GM21529 (cell line): Measurements from ENCODE around the gene NDST1.
"Not testable (repeated sequence)": the region's sequence is repeated elsewhere in the genome, so short reads cannot be mapped to it uniquely, and the experiment has no call there.

Experiments used
- ATAC-seq: cut with Tn5 transposase; IDR thresholded peaks from one replicate; pipeline ENCODE4 v1.9.1; 2021; ENCODE audit not compliant: unreplicated experiment

Gene NDST1

GRCh38 chr5:150507474-150508276, at the start of gene NDST1:
Gene NDST1, plus strand, starts transcription at chr5:150508131. Its CDS starts 13,124 bp downstream, at chr5:150521255.
- ATAC-seq = no peak

- peak; percentile 72 for ATAC-seq
These were observed 49.0 kb upstream of the NDST1 start for GRCh38 chr5:150458802-150459557.

DNA sequence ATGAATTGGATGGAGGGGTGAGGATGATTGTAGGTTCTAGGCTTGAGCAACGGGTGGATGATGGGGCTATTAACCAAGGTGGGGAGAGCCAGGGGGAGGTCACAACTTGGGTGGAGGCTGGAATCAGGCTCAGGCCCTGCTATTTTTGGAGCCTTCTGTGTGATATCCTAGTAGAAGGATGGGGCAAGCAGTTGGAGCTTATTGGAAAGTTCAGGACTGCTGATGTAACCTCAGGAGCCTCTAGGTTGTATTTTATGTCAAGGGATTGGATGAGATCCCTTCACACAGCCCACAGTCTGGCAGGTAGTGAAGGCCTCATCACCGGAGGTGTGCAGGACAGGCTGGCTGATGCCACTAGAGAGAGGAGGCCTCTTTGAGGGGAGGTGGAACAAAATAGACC, 47.1 kb upstream of the NDST1 start:
- no peak for ATAC-seq

- peak; percentile 84 for ATAC-seq
These were observed 46.7 kb upstream of the NDST1 start for GRCh38 chr5:150461231-150461630.

- no peak for ATAC-seq
These were observed 43.3 kb upstream of the NDST1 start for GRCh38 chr5:150464554-150465012.

GRCh38 chr5:150465927-150466326, 42.0 kb upstream of the NDST1 start:
- no peak for ATAC-seq

GRCh38 chr5:150468206-150468605, 39.7 kb upstream of the NDST1 start:
- ATAC-seq = no peak

- no peak for ATAC-seq
These were observed 38.0 kb upstream of the NDST1 start for GRCh38 chr5:150469718-150470469.

DNA sequence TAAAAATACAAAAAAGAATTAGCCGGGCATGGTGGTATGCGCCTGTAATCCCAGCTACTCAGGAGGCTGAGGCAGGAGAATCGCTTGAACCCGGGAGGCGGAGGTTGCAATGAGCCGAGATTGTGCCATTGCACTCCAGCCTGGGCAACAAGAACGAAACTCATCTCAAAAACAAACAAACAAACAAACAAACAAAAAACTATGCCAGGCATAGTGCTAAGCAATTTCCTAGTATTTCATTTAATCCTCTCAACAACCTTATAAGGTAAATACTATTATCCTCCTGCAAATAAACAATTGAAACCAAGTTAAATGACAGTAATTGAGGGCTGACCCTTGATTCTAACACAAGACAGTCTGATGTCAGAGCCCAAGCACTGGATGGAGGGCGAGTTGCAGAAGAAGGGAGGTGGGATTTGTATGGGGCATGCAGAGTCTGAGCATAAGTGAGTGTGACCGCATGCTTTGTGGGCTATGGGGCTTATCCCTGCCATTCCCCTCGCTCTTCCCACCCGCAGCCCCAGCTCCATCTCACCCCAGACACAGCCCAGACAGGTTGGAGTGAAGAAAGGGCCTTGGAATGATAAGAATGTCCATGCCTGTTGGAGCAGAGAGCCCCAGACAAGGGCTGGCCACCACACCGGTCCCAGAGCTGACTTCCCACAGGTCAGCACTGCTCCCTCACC, 34.1 kb upstream of the NDST1 start:
- no peak for ATAC-seq

- ATAC-seq = not testable (repeated sequence)
These were observed 31.4 kb upstream of the NDST1 start for GRCh38 chr5:150476568-150476967.

DNA sequence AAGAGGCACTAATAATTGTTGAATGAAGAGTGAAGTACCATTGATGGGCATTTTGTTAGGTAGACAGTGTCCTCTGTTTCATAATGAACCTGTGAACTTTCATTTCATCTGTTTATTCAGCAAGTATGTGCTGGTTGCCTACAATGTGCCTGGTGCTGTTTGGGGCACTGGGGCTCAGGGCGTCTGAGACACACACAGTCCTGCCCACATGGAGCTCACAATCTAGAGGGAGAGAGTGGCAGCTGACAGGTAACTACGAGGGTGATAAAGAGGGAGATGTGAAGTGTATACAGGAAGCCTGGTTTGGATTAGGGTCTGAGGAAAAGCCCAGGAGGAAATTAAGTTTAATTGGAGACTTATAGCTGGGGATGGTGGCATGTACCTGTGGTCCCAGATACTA, 28.5 kb upstream of the NDST1 start:
- ATAC-seq = no peak

DNA sequence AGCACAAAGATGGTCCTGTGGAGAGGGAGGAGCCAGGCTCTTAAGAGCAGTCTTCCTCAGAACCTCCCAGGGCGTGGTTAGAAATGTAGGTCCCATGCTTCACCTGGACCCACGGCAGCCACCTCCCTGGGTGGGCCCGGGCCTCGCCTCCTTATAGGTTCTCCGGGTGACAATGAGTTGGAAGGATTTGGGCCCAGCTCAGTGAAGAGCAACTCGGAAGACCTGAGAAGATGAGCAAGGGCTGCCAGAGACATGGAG, 26.3 kb upstream of the NDST1 start:
- ATAC-seq = no peak

DNA sequence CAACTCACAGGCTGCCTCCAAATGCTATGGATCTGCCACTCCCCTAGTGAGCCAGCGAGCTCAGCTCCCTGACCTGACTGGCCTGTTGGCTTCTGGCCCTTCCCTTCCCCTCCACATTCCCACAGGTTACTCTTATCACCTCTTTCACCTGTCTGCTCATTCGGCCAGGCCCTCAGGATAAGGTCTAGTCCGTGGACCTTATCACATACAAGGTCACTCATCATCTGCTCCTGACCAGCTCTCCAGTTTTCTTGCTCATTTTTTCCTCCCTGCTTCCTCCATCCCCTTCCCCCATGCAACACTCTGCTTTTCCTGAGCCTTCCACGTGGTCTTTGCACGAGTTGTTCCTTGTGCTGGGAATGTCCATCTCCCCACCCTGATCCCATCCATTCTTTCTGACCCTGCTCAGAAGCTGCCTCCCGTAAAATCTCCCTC, 25.9 kb upstream of the NDST1 start:
- no peak for ATAC-seq

- no peak for ATAC-seq
These were observed 22.8 kb upstream of the NDST1 start for GRCh38 chr5:150484964-150485692.

DNA sequence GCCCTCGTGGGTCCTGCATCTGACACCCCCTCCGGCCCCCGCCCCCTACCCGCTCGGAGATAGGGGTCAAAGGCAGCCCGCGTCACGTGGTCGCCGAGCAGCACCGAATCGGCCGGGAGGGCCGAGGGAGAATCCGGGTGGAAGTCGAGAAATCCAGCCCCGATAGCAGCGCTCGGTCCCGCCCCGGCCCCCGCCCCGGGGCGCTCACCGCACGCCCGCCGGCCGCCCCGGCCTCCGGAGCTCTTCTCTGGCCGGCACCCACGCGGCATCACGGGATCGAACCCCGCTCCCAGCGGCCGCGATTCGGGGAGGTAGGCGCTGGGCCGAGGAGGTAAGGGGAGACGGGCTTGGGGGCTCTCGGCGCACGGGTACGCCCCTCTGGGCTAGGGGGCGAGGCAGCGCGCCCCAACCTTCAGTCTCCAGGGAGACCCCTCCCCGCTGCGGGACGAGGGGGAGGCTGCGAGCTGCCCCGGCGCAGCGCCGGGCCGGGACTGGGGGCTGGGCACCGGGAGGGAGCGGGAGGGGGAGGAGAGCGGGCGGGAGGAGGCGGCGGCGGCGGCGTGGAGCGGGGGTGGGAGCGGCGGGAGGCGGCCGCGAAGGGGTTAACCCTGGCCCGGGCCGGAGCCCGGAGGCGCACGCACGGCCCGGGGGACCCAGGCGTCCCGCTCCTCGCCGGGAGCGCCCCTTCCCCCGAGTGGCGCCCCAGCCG, 22.1 kb upstream of the NDST1 start:
- peak; percentile 18 for ATAC-seq

- ATAC-seq = peak; percentile 28
These were observed 21.3 kb upstream of the NDST1 start for GRCh38 chr5:150486402-150487198.

DNA sequence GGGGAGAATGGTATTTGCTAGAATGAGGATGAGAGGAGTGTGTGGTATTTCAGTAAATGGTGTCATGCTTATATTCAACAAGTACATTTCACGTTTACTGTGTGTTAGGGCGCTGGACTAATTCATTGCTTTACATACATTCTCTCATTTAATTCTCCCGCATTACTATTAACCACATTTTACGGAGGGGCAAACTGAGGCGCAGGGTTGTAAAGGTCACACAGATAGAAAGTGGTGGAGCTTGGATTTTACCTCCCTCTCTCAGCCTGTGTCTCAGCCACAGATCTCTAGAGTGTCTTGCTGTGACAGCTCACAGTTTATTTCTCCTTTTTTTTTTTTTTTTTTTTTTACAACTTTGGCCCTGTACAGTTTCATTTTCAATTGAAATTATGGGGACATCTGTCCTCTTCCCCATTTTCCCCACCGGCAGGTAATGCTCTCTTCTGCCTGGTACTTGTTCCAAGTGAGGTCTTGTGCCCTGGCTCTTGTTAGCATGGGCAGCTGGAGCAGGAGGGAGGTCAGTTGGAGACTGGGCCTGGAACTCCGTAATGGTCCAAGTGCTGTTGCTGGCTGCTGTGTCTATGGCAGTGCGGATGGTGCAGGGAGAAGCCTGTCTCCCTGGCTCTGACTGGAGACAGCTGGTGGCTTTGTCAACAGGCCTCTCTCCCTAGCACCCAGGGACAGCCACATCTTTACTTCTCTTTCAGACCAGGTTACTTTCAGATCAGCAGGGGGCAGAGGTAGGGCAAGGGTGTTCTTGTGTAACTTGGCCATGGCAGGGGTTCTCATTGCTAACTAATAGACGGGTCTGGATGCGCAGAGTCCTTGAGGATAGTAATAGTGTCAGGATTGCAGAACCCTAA, 20.5 kb upstream of the NDST1 start:
- ATAC-seq = no peak
